ENCODE data around the gene WDR1. TPM values are rescaled to one million over a fixed set of nuclear protein-coding genes. Genes with fewer than 3 reads are reported as not detected.

WDR1 gene
- total RNA-seq, 2 experiments from 2014 or later: 77.6 to 152 TPM

- ChIA-PET CTCF (ENCODE audit: unreplicated experiment) (interaction anchor here (0.6 to 1.2 kb wide), 2 partner anchors 18 to 389 kb away, joined by 6 to 9 read pairs; no protein-coding TSS in a partner anchor), POLR2A (interaction anchor here (0.6 kb wide), 1 partner anchor 17 kb away, joined by 6 read pairs; the partner anchor contains the start of gene WDR1)
- intact Hi-C loops (cut with micrococcal nuclease; ENCODE audit: unreplicated experiment): no loop called here
- Histone ChIP-seq H4K20me1 (ENCODE audit: insufficient read depth, low read length) (0 out of 2 replicates have a peak, but pooled peaks cover 7% of the 10 kb centered on the region), H3K36me3 (ENCODE audit: insufficient read depth, low read length) (peaks cover 89% of the 10 kb centered on the region), H3K9me3 (ENCODE audit: low read length) (no peaks in the 10 kb centered on the region), H3K4me1 (ENCODE audit: insufficient read depth, low read length, poor library complexity, severe bottlenecking) (no peaks in the 10 kb centered on the region), H3K9me2 (ENCODE audit: insufficient read depth, low read length) (no peaks in the 10 kb centered on the region), H3K4me2 (ENCODE audit: low read length) (no peak overlapping the region), H3K79me2 (ENCODE audit: insufficient read depth, low read depth, low read length) (peaks cover 9% of the 10 kb centered on the region; the same call in 1 of the 2 replicates), H3K27ac (ENCODE audit: low read depth, low read length, poor library complexity, severe bottlenecking) (no peak overlapping the region), H3K4me3 (ENCODE audit: low read depth, low read length, poor library complexity, severe bottlenecking) (no peak overlapping the region), H2AFZ (ENCODE audit: low read length) (no peak overlapping the region)
- DNase-seq (ENCODE audit: low spot score): no peak
- BruUV-seq (replicated peaks): no TSS peak
- TF ChIP-seq, protein P1, sequence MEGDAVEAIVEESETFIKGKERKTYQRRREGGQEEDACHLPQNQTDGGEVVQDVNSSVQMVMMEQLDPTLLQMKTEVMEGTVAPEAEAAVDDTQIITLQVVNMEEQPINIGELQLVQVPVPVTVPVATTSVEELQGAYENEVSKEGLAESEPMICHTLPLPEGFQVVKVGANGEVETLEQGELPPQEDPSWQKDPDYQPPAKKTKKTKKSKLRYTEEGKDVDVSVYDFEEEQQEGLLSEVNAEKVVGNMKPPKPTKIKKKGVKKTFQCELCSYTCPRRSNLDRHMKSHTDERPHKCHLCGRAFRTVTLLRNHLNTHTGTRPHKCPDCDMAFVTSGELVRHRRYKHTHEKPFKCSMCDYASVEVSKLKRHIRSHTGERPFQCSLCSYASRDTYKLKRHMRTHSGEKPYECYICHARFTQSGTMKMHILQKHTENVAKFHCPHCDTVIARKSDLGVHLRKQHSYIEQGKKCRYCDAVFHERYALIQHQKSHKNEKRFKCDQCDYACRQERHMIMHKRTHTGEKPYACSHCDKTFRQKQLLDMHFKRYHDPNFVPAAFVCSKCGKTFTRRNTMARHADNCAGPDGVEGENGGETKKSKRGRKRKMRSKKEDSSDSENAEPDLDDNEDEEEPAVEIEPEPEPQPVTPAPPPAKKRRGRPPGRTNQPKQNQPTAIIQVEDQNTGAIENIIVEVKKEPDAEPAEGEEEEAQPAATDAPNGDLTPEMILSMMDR (conservative IDR thresholded peaks at IDR 0.05; ENCODE audit: low read length): no peak
- TF ChIP-seq EZH2phosphoT487 (IDR thresholded peaks at IDR 0.05; ENCODE audit: borderline replicate concordance, low read depth, low read length): no peak
Observed at GRCh38 chr4:10099499-10100325, 16.9 kb downstream of the WDR1 start.

DNA sequence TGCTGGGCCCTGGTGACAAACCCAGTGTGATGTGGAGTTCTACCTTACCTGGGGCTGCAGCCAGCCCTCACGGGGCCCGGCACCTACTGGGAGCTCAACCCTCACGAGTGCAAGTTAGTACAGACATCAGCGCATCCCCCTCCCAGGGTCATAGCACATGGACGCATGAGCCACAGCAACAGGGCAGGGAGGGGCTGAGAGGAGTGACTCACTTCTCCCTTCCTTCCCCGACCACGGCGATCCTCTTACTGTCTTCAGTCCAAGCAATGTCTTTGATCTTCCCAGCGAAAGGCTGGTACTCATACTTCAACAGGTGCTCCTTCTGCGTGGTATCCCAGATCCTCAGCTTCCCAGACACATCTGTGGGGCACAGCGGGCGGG lies 17.8 kb downstream of the WDR1 start:
- H2AFZ ChIP-seq (ENCODE audit: low read length): no peak overlapping the region
- no peak overlapping the region for H3K27ac ChIP-seq (ENCODE audit: low read depth, low read length, poor library complexity, severe bottlenecking)
- no peak overlapping the region for H3K4me2 ChIP-seq (ENCODE audit: low read length)
- H3K36me3 ChIP-seq (ENCODE audit: insufficient read depth, low read length): peaks cover 91% of the 10 kb centered on the region
- H3K9me3 ChIP-seq (ENCODE audit: low read length): no peaks in the 10 kb centered on the region
- POLR2A ChIA-PET: no interaction called here
- no peaks in the 10 kb centered on the region for H3K9me2 ChIP-seq (ENCODE audit: insufficient read depth, low read length)
- BruUV-seq (replicated peaks): no TSS peak
- H4K20me1 ChIP-seq (ENCODE audit: insufficient read depth, low read length): no peaks in the 10 kb centered on the region
- no peaks in the 10 kb centered on the region; the same call in 1 of the 2 replicates for H3K79me2 ChIP-seq (ENCODE audit: insufficient read depth, low read depth, low read length)
- intact Hi-C loops (cut with micrococcal nuclease; ENCODE audit: unreplicated experiment): no loop called here
- H3K4me1 ChIP-seq (ENCODE audit: insufficient read depth, low read length, poor library complexity, severe bottlenecking): no peaks in the 10 kb centered on the region
- H3K4me3 ChIP-seq (ENCODE audit: low read depth, low read length, poor library complexity, severe bottlenecking): no peak overlapping the region
- no peak for DNase-seq (ENCODE audit: low spot score)
- TF ChIP-seq, protein P1 (conservative IDR thresholded peaks at IDR 0.05; ENCODE audit: low read length): no peak
- TF ChIP-seq EZH2phosphoT487 (IDR thresholded peaks at IDR 0.05; ENCODE audit: borderline replicate concordance, low read depth, low read length): no peak
- CTCF ChIA-PET (ENCODE audit: unreplicated experiment): no interaction called here
